Measurements from ENCODE around the gene CS.
A peak's percentile ranks its signal among the peaks of the same experiment; 100 is the strongest.
"Not testable (repeated sequence)": the region's sequence is repeated elsewhere in the genome, so short reads cannot be mapped to it uniquely, and the experiment has no call there.

CS gene

DNA sequence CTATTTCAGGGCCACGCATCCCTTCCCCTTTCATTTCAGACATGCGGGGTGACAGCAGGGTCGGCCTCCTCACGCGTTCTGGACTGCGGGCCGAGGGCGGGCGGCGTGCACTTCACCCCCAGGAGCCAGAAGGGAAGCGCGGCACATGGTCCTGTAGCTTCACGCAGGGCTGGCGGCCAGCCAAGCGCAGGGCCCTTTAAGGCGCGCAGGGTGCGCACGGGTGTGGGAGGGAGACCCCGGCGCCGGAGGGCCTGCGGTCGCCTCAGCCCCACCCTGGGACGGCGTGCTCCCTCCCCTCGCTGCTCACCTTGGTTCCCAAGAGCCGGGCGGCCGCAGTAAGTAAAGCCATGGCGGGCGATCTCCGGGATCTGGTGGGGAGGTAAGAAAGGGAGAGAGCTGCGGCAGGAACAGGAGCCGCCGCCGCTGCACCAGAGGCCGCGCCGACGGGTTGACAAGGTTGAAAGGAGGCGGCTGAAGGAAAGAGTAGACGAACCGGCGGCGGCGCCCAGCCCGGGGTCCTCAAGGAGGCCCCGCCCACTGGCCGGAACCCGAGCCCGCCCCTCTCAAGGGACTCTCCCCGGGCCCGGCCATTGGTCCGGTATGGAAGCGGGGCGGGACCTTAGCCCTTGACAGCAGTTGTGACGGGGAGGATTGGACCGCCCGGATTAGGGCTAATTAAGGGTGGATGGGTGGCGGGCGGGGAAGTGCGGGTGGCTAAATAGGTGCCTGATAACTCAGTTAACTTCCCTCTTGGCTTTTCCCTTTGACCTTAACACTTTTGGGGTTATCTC, at the start of gene CS:
CS (minus strand) TSS at position 478 of the 791 bp plus-strand sequence; CDS start at position 349, 129 bp downstream.
- Histone ChIP-seq H3K4me2 (ENCODE audit: low read length) (peak within 1 kb of the TSS; percentile 100), H3K27ac (ENCODE audit: low read length) (peak within 1 kb of the TSS; percentile 76), H3K27me3 (ENCODE audit: low read depth, low read length) (no peaks in the 10 kb centered on the region), H3K4me1 (ENCODE audit: low read length) (peaks cover 52% of the 10 kb centered on the region), H3K9ac (ENCODE audit: low read length) (peak within 1 kb of the TSS; percentile 87), H2AFZ (ENCODE audit: low read depth, low read length) (peak within 1 kb of the TSS; percentile 90; the same call in 1 of the 2 replicates), H3K36me3 (replicated peaks; ENCODE audit: low read depth, low read length) (peaks cover 10% of the 10 kb centered on the region), H3K79me2 (ENCODE audit: low read length) (peaks cover 56% of the 10 kb centered on the region), H3K4me3 (ENCODE audit: low read length) (peak within 1 kb of the TSS; percentile 85), H4K20me1 (ENCODE audit: insufficient read depth, low read length) (0 out of 2 replicates have a peak, but pooled peaks cover 3% of the 10 kb centered on the region), H3K9me3 (ENCODE audit: insufficient read depth, low read length) (no peaks in the 10 kb centered on the region)
- TF ChIP-seq, protein P1, sequence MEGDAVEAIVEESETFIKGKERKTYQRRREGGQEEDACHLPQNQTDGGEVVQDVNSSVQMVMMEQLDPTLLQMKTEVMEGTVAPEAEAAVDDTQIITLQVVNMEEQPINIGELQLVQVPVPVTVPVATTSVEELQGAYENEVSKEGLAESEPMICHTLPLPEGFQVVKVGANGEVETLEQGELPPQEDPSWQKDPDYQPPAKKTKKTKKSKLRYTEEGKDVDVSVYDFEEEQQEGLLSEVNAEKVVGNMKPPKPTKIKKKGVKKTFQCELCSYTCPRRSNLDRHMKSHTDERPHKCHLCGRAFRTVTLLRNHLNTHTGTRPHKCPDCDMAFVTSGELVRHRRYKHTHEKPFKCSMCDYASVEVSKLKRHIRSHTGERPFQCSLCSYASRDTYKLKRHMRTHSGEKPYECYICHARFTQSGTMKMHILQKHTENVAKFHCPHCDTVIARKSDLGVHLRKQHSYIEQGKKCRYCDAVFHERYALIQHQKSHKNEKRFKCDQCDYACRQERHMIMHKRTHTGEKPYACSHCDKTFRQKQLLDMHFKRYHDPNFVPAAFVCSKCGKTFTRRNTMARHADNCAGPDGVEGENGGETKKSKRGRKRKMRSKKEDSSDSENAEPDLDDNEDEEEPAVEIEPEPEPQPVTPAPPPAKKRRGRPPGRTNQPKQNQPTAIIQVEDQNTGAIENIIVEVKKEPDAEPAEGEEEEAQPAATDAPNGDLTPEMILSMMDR (IDR thresholded peaks at IDR 0.05; ENCODE audit: low read depth, low read length), result no peak
- no peak for TF ChIP-seq EZH2phosphoT487 (IDR thresholded peaks at IDR 0.05; ENCODE audit: low read depth)

DNA sequence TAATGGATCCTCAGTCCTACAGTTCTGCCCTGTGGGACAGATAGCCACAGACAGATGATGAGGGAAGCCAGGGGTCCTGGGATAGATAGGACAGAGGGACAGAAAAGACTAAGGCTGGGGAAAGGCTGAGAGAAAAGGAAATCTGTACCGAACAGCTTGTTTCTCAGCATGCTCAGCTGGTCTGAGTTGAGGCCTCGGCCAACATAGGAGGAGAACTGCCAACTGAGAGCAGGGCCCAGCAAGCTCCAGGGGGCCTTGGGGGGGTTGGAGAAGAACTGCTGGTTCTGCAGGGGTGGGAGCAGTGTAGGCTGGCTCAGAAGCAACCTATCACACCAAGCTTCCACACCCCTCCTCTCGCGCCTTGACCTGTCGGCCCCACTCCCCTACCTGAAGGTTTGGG, 48.6 kb upstream of the CS start:
- H3K9me3 ChIP-seq (ENCODE audit: insufficient read depth, low read length), result no peaks in the 10 kb centered on the region
- no peak overlapping the region for H2AFZ ChIP-seq (ENCODE audit: low read depth, low read length)
- no peaks in the 10 kb centered on the region for H3K79me2 ChIP-seq (ENCODE audit: low read length)
- H3K4me1 ChIP-seq (ENCODE audit: low read length), result no peaks in the 10 kb centered on the region
- H3K27me3 ChIP-seq (ENCODE audit: low read depth, low read length), result no peaks in the 10 kb centered on the region
- H3K4me3 ChIP-seq (ENCODE audit: low read length), result no peak overlapping the region
- H3K36me3 ChIP-seq (replicated peaks; ENCODE audit: low read depth, low read length), result peaks cover 32% of the 10 kb centered on the region
- no peaks in the 10 kb centered on the region for H4K20me1 ChIP-seq (ENCODE audit: insufficient read depth, low read length)
- H3K9ac ChIP-seq (ENCODE audit: low read length), result no peak overlapping the region
- no peak overlapping the region for H3K27ac ChIP-seq (ENCODE audit: low read length)
- H3K4me2 ChIP-seq (ENCODE audit: low read length), result no peak overlapping the region
- TF ChIP-seq, protein P1 (IDR thresholded peaks at IDR 0.05; ENCODE audit: low read depth, low read length), result no peak
- no peak for TF ChIP-seq EZH2phosphoT487 (IDR thresholded peaks at IDR 0.05; ENCODE audit: low read depth)

DNA sequence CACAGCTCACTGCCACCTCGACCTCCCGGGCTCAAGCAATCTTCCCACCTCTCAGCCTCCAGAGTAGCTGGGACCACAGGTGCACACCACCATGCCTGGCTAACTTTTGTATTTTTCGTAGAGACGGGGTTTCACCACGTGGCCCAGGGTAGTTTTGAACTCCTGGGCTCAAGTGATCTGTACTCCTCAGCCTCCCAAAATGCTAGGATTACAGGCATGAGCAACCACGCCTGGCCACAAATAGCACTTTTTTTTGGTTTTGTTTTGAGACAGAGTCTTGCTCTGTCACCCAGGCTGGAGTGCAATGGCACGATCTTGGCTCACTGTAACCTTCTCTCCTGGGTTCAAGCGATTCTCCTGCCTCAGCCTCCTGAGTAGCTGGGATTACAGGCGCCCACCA, 47.1 kb upstream of the CS start:
- not testable (repeated sequence) for H3K9ac ChIP-seq (ENCODE audit: low read length); H3K27me3 ChIP-seq (ENCODE audit: low read depth, low read length); H4K20me1 ChIP-seq (ENCODE audit: insufficient read depth, low read length); H3K9me3 ChIP-seq (ENCODE audit: insufficient read depth, low read length); H3K79me2 ChIP-seq (ENCODE audit: low read length); H3K4me1 ChIP-seq (ENCODE audit: low read length); H3K4me2 ChIP-seq (ENCODE audit: low read length); H3K27ac ChIP-seq (ENCODE audit: low read length); H2AFZ ChIP-seq (ENCODE audit: low read depth, low read length); H3K4me3 ChIP-seq (ENCODE audit: low read length)
- H3K36me3 ChIP-seq (replicated peaks; ENCODE audit: low read depth, low read length), result peaks cover 35% of the 10 kb centered on the region

DNA sequence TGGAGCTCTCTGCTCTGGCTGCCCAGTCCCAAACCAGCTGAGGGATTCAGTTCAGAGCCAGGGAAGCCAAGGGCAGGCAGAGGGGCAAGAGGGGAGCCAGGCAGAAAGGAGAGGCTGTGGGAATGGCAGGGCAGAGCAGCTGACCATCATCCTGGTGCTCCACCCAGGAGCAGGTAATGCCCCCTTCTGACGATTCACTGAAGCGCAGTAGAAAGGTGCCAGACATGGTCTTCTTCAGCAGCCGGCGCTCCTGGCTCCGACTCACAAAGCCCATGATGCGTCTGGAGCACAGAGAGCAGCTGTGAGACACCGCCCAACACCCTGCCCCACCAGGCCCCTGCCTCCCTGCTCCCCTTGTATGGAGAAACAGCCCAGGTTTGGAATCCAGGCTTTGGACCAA, 46.5 kb upstream of the CS start:
- H3K27me3 ChIP-seq (ENCODE audit: low read depth, low read length), result no peaks in the 10 kb centered on the region
- no peak overlapping the region for H2AFZ ChIP-seq (ENCODE audit: low read depth, low read length)
- no peak overlapping the region for H3K27ac ChIP-seq (ENCODE audit: low read length)
- no peak overlapping the region for H3K9ac ChIP-seq (ENCODE audit: low read length)
- no peak overlapping the region for H3K4me2 ChIP-seq (ENCODE audit: low read length)
- no peaks in the 10 kb centered on the region for H3K79me2 ChIP-seq (ENCODE audit: low read length)
- peaks cover 35% of the 10 kb centered on the region for H3K36me3 ChIP-seq (replicated peaks; ENCODE audit: low read depth, low read length)
- no peak overlapping the region for H3K4me3 ChIP-seq (ENCODE audit: low read length)
- no peak for TF ChIP-seq EZH2phosphoT487 (IDR thresholded peaks at IDR 0.05; ENCODE audit: low read depth)
- TF ChIP-seq, protein P1 (IDR thresholded peaks at IDR 0.05; ENCODE audit: low read depth, low read length), result no peak
- no peaks in the 10 kb centered on the region for H3K9me3 ChIP-seq (ENCODE audit: insufficient read depth, low read length)
- no peaks in the 10 kb centered on the region for H3K4me1 ChIP-seq (ENCODE audit: low read length)
- no peaks in the 10 kb centered on the region for H4K20me1 ChIP-seq (ENCODE audit: insufficient read depth, low read length)

DNA sequence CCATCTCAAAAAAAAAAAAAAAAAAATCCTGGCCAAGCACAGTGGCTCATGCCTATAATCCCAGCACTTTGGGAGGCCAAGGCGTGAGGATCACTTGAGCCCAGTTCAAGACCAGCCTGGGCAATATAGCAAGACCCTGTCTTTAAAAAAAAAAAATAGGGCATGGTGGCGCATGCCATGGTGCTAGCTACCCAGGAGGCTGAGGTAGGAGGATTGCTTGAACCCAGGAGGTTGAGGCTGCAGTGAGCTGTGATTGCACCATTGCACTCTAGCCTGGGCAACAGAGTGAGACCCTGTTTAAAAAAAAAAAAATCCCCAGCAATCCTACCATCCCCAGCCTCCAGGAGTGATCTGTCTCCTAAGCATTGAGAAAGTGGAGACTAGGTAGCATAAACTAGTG, 42.2 kb upstream of the CS start:
- H3K27me3 ChIP-seq (ENCODE audit: low read depth, low read length); H3K9ac ChIP-seq (ENCODE audit: low read length); H3K79me2 ChIP-seq (ENCODE audit: low read length); H3K36me3 ChIP-seq (replicated peaks; ENCODE audit: low read depth, low read length); H3K9me3 ChIP-seq (ENCODE audit: insufficient read depth, low read length); H3K4me3 ChIP-seq (ENCODE audit: low read length); H3K27ac ChIP-seq (ENCODE audit: low read length); H3K4me2 ChIP-seq (ENCODE audit: low read length); H4K20me1 ChIP-seq (ENCODE audit: insufficient read depth, low read length); H2AFZ ChIP-seq (ENCODE audit: low read depth, low read length): not testable (repeated sequence)
- H3K4me1 ChIP-seq (ENCODE audit: low read length), result peaks cover 19% of the 10 kb centered on the region

All from OCI-LY3 (cell line).